Progenitor cell of endocrine pancreas (in vitro differentiated cells): ENCODE data around the gene MROH8. TPM values are rescaled to one million over a fixed set of nuclear protein-coding genes. Genes with fewer than 3 reads are reported as not detected.

Experiments
- DNase-seq: peaks from one replicate; pipeline ENCODE4 v3.0.0; 2021; ENCODE audit warnings: low spot score; ENCODE audit not compliant: unreplicated experiment
- H3K27ac Mint-ChIP-seq: 2 replicates; pipeline ENCODE4 v1.8.0; 2021; ENCODE audit warnings: mild to moderate bottlenecking, moderate library complexity, mixed read lengths
- H3K27me3 Mint-ChIP-seq: 2 replicates; pipeline ENCODE4 v1.8.0; 2021; ENCODE audit warnings: mixed read lengths
- H3K36me3 Mint-ChIP-seq: 2 replicates; pipeline ENCODE4 v1.8.0; 2022; ENCODE audit warnings: mixed read lengths; ENCODE audit not compliant: insufficient read depth
- H3K4me1 Mint-ChIP-seq: 2 replicates; pipeline ENCODE4 v1.8.0; 2021; ENCODE audit warnings: low read depth, mixed read lengths
- H3K4me3 Mint-ChIP-seq: 2 replicates; pipeline ENCODE4 v1.8.0; 2021; ENCODE audit warnings: low read depth, mild to moderate bottlenecking, moderate library complexity, mixed read lengths
- H3K9me3 Mint-ChIP-seq: 2 replicates; pipeline ENCODE4 v1.8.0; 2021; ENCODE audit warnings: low read depth, mixed read lengths
- CTCF ChIP-seq: fragments of 200-600 bp; sonication (generic); IDR thresholded peaks from one replicate; pipeline ENCODE4 v1.5.0; 2021; ENCODE audit warnings: antibody characterized with exemption, mild to moderate bottlenecking; ENCODE audit not compliant: unreplicated experiment
- total RNA-seq: library from RNA; stranded (reverse); gene quantifications from 2 replicates; pipeline ENCODE4 v1.2.1, GENCODE V29; 2021

MROH8 gene
- total RNA-seq, 1 donor from 2014 or later = 5.7 TPM

GRCh38 chr20:37053230-37053950 lies 126.0 kb downstream of the MROH8 start:
- Mint-ChIP-seq H3K9me3 (no peaks in the 10 kb centered on the region), H3K4me1 (no peaks in the 10 kb centered on the region), H3K27ac (no peak overlapping the region), H3K4me3 (no peak overlapping the region), H3K36me3 (peaks cover 38% of the 10 kb centered on the region), H3K27me3 (no peaks in the 10 kb centered on the region)
- no peak for DNase-seq
- TF ChIP-seq CTCF = no peak

Other genes with a start within 250 kb of the MROH8 start
- 15.1 and 17.1 TPM in 2 replicates for gene SAMHD1, start 227.8 kb downstream of the MROH8 start, total RNA-seq
- gene RBL1, start 83.6 kb downstream of the MROH8 start, total RNA-seq = 13.3 and 17.2 TPM in 2 replicates
- 213 and 216 TPM in 2 replicates for gene RPN2, start 218 bp downstream of the MROH8 start, total RNA-seq
- 0.75 TPM in 1 of 2 replicates, not detected in the other for gene GHRH, start 82.3 kb upstream of the MROH8 start, total RNA-seq
- 39.4 and 41.2 TPM in 2 replicates for gene MANBAL, start 110.1 kb upstream of the MROH8 start, total RNA-seq
- gene SRC, start 166.6 kb upstream of the MROH8 start, total RNA-seq = 126 and 128 TPM in 2 replicates